Neural progenitor cell (in vitro differentiated cells): Measurements from ENCODE around the gene MRPL11.
"Not testable (repeated sequence)": the region's sequence is repeated elsewhere in the genome, so short reads cannot be mapped to it uniquely, and the experiment has no call there.

Experiments
- CTCF ChIP-seq: fragments of 200-600 bp; sonication (generic); IDR thresholded peaks from 2 replicates; pipeline ENCODE4 v1.5.1; 2017; ENCODE audit warnings: antibody characterized with exemption, mild to moderate bottlenecking
- EZH2 ChIP-seq: fragments of 200-600 bp; sonication (generic); IDR thresholded peaks from 2 replicates; pipeline ENCODE4 v1.6.1; 2017; ENCODE audit warnings: antibody characterized with exemption, mild to moderate bottlenecking, moderate library complexity
- EZH2phosphoT487 ChIP-seq: fragments of 200-600 bp; sonication (generic); IDR thresholded peaks from 2 replicates; pipeline ENCODE4 v1.6.1; 2017; ENCODE audit warnings: antibody characterized with exemption

- TF ChIP-seq CTCF, EZH2, EZH2phosphoT487: not testable (repeated sequence)
These were observed 6.7 kb downstream of the MRPL11 start for GRCh38 chr11:66431871-66432329.
